GM19455 (cell line): Measurements from ENCODE around the gene TADA2A.
A peak's percentile ranks its signal among the peaks of the same experiment; 100 is the strongest.

Experiments
- ATAC-seq: cut with Tn5 transposase; IDR thresholded peaks from one replicate; pipeline ENCODE4 v1.9.1; 2021; ENCODE audit not compliant: unreplicated experiment

TADA2A gene

GRCh38 chr17:37461668-37462067 lies 55.0 kb downstream of the TADA2A start:
- ATAC-seq: no peak

- no peak for ATAC-seq
Observed at GRCh38 chr17:37462492-37462891, 55.8 kb downstream of the TADA2A start.

GRCh38 chr17:37463039-37463438 lies 56.4 kb downstream of the TADA2A start:
- ATAC-seq: no peak

GRCh38 chr17:37465069-37465616 lies 58.5 kb downstream of the TADA2A start:
- no peak for ATAC-seq

- no peak for ATAC-seq
Observed at GRCh38 chr17:37466471-37466870, 59.8 kb downstream of the TADA2A start.

GRCh38 chr17:37470181-37470580 lies 63.5 kb downstream of the TADA2A start:
- ATAC-seq: no peak

GRCh38 chr17:37475731-37476420 lies 69.2 kb downstream of the TADA2A start:
- ATAC-seq: no peak

- no peak for ATAC-seq
Observed at GRCh38 chr17:37476431-37477120, 69.9 kb downstream of the TADA2A start.

- ATAC-seq: no peak
Observed at GRCh38 chr17:37478187-37478586, 71.5 kb downstream of the TADA2A start.

- no peak for ATAC-seq
Observed at GRCh38 chr17:37479025-37479424, 72.3 kb downstream of the TADA2A start.

GRCh38 chr17:37480427-37480826 lies 73.7 kb downstream of the TADA2A start:
- no peak for ATAC-seq

- no peak for ATAC-seq
Observed at GRCh38 chr17:37481001-37481665, 74.4 kb downstream of the TADA2A start.

- ATAC-seq: no peak
Observed at GRCh38 chr17:37483311-37484039, 76.8 kb downstream of the TADA2A start.

GRCh38 chr17:37485938-37486570 lies 79.4 kb downstream of the TADA2A start:
- ATAC-seq: no peak

- no peak for ATAC-seq
Observed at GRCh38 chr17:37488009-37488604, 81.4 kb downstream of the TADA2A start.

- ATAC-seq: peak; percentile 20
Observed at GRCh38 chr17:37488607-37489196, 82.0 kb downstream of the TADA2A start.

- ATAC-seq: peak; percentile 58
Observed at GRCh38 chr17:37489197-37490001, 82.7 kb downstream of the TADA2A start, which contains the start of gene DUSP14. Gene DUSP14, plus strand, starts transcription at chr17:37489891. Its CDS starts 22,382 bp downstream, at chr17:37512273.

GRCh38 chr17:37490022-37490587 lies 83.4 kb downstream of the TADA2A start:
- ATAC-seq: peak; percentile 57
